GM18858 (cell line): ENCODE results near the gene INTS11.

Experiments used
- ATAC-seq: cut with Tn5 transposase; IDR thresholded peaks from one replicate; pipeline ENCODE4 v1.9.1; 2021; ENCODE audit not compliant: unreplicated experiment

The INTS11 gene

GRCh38 chr1:1272341-1273208, 51.9 kb downstream of the INTS11 start:
- no peak for ATAC-seq

GRCh38 chr1:1270813-1271212, 53.6 kb downstream of the INTS11 start:
- ATAC-seq = no peak

- no peak for ATAC-seq
Measured at GRCh38 chr1:1268284-1268682, 56.2 kb downstream of the INTS11 start.

- no peak for ATAC-seq
Measured at GRCh38 chr1:1267488-1268283, 56.8 kb downstream of the INTS11 start.

- no peak for ATAC-seq
Measured at GRCh38 chr1:1264868-1265272, 59.6 kb downstream of the INTS11 start.

GRCh38 chr1:1264026-1264425, 60.4 kb downstream of the INTS11 start:
- ATAC-seq = no peak

GRCh38 chr1:1262758-1263157, 61.7 kb downstream of the INTS11 start:
- no peak for ATAC-seq

GRCh38 chr1:1262071-1262470, 62.4 kb downstream of the INTS11 start:
- no peak for ATAC-seq
